Progenitor cell of endocrine pancreas (in vitro differentiated cells): ENCODE measurements around the gene ALG1. TPM values are rescaled to one million over a fixed set of nuclear protein-coding genes. Genes with fewer than 3 reads are reported as not detected.
A peak's percentile ranks its signal among the peaks of the same experiment; 100 is the strongest.
"Not testable (repeated sequence)": the region's sequence is repeated elsewhere in the genome, so short reads cannot be mapped to it uniquely, and the experiment has no call there.

Experiments
- DNase-seq: peaks from one replicate; pipeline ENCODE4 v3.0.0; 2021; ENCODE audit warnings: low spot score; ENCODE audit not compliant: unreplicated experiment
- H3K27ac Mint-ChIP-seq: 2 replicates; pipeline ENCODE4 v1.8.0; 2021; ENCODE audit warnings: mild to moderate bottlenecking, moderate library complexity, mixed read lengths
- H3K27me3 Mint-ChIP-seq: 2 replicates; pipeline ENCODE4 v1.8.0; 2021; ENCODE audit warnings: mixed read lengths
- H3K36me3 Mint-ChIP-seq: 2 replicates; pipeline ENCODE4 v1.8.0; 2022; ENCODE audit warnings: mixed read lengths; ENCODE audit not compliant: insufficient read depth
- H3K4me1 Mint-ChIP-seq: 2 replicates; pipeline ENCODE4 v1.8.0; 2021; ENCODE audit warnings: low read depth, mixed read lengths
- H3K4me3 Mint-ChIP-seq: 2 replicates; pipeline ENCODE4 v1.8.0; 2021; ENCODE audit warnings: low read depth, mild to moderate bottlenecking, moderate library complexity, mixed read lengths
- H3K9me3 Mint-ChIP-seq: 2 replicates; pipeline ENCODE4 v1.8.0; 2021; ENCODE audit warnings: low read depth, mixed read lengths
- total RNA-seq: library from RNA; stranded (reverse); gene quantifications from 2 replicates; pipeline ENCODE4 v1.2.1, GENCODE V29; 2021
- TF ChIP-seq, protein P1 (sequence below): fragments of 200-600 bp; sonication (generic); IDR thresholded peaks from one replicate; pipeline ENCODE4 v1.5.0; 2021; ENCODE audit warnings: antibody characterized with exemption, mild to moderate bottlenecking; ENCODE audit not compliant: unreplicated experiment

ALG1 gene
- total RNA-seq, 1 donor from 2014 or later = 28.4 TPM

DNA sequence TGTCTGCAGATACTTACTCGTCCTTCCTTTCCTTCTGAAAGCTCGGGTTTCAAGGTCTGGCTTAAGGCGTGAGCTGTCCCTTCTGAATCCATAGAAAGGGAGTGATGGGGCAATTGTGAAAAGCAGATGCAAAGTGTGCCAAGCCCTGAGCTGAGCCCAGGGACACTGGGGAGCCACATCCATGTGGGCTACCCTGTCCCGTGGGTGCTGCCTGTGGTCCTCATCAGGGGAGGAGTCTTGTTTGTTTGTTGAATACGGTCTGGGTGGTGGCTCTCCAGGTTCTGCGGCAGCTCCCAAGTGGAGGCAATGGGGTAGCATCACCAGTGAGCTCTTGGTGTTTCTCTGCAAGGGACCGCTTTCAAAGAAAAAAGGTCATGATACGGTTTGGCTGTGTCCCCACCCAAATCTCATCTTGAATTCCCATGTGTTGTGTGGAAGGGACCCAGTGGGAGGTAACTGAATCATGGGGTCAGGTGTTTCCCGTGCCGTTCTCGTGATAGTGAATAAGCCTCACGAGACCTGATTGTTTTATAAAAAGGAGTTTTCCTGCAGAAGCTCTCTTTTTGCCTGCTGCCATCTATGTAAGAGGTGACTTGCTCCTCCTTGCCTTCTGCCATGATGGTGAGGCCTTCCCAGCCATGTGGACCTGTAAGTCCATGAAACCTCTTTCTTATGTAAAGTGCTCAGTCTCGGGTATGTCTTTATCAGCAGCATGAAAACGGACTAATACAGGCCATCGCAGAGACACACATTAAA lies 1.0 kb upstream of the ALG1 start:
- H3K4me1 Mint-ChIP-seq = peaks cover 1% of the 10 kb centered on the region
- TF ChIP-seq, protein P1, sequence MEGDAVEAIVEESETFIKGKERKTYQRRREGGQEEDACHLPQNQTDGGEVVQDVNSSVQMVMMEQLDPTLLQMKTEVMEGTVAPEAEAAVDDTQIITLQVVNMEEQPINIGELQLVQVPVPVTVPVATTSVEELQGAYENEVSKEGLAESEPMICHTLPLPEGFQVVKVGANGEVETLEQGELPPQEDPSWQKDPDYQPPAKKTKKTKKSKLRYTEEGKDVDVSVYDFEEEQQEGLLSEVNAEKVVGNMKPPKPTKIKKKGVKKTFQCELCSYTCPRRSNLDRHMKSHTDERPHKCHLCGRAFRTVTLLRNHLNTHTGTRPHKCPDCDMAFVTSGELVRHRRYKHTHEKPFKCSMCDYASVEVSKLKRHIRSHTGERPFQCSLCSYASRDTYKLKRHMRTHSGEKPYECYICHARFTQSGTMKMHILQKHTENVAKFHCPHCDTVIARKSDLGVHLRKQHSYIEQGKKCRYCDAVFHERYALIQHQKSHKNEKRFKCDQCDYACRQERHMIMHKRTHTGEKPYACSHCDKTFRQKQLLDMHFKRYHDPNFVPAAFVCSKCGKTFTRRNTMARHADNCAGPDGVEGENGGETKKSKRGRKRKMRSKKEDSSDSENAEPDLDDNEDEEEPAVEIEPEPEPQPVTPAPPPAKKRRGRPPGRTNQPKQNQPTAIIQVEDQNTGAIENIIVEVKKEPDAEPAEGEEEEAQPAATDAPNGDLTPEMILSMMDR = no peak
- no peak for DNase-seq
- H3K27ac Mint-ChIP-seq = no peak overlapping the region
- peaks cover 3% of the 10 kb centered on the region for H3K36me3 Mint-ChIP-seq
- no peaks in the 10 kb centered on the region for H3K9me3 Mint-ChIP-seq
- peak overlapping the region; percentile 39 for H3K4me3 Mint-ChIP-seq
- peaks cover 3% of the 10 kb centered on the region for H3K27me3 Mint-ChIP-seq

DNA sequence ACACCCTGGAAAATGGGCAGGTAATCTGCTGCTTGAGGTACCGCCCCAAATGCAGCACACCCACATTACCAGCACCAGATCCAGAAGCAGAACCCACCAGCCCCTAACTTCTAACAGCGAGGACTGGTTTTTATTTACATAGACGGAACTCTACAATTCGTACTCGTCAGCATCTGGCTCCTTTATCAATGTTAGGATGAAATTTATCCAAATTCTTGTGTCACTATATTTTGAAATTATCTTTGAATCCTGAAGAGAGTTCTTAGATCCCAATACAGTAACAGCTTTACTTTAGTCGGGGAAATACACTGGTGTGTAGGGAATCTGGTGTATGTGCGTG lies 332 bp upstream of the ALG1 start:
- no peaks in the 10 kb centered on the region for H3K9me3 Mint-ChIP-seq
- DNase-seq = no peak
- H3K4me3 Mint-ChIP-seq = peak overlapping the region; percentile 96
- peaks cover 1% of the 10 kb centered on the region for H3K4me1 Mint-ChIP-seq
- peaks cover 3% of the 10 kb centered on the region for H3K27me3 Mint-ChIP-seq
- H3K36me3 Mint-ChIP-seq = peaks cover 5% of the 10 kb centered on the region
- peak overlapping the region; percentile 98 for H3K27ac Mint-ChIP-seq
- TF ChIP-seq, protein P1 = no peak

- DNase-seq = no peak
- peak overlapping the region; percentile 98 for H3K27ac Mint-ChIP-seq
- no peaks in the 10 kb centered on the region for H3K9me3 Mint-ChIP-seq
- no peaks in the 10 kb centered on the region for H3K27me3 Mint-ChIP-seq
- peak overlapping the region; percentile 96 for H3K4me3 Mint-ChIP-seq
- TF ChIP-seq, protein P1 = no peak
- peaks cover 1% of the 10 kb centered on the region for H3K4me1 Mint-ChIP-seq
- H3K36me3 Mint-ChIP-seq = peaks cover 5% of the 10 kb centered on the region
Measured at GRCh38 chr16:5072334-5073278, 963 bp downstream of the ALG1 start.

GRCh38 chr16:5073279-5073629 lies 1.6 kb downstream of the ALG1 start:
- TF ChIP-seq, protein P1 = no peak
- DNase-seq = no peak
- H3K9me3 Mint-ChIP-seq = no peaks in the 10 kb centered on the region
- H3K27ac Mint-ChIP-seq = no peak overlapping the region
- peaks cover 5% of the 10 kb centered on the region for H3K36me3 Mint-ChIP-seq
- H3K4me1 Mint-ChIP-seq = peaks cover 1% of the 10 kb centered on the region
- H3K27me3 Mint-ChIP-seq = no peaks in the 10 kb centered on the region
- H3K4me3 Mint-ChIP-seq = peak overlapping the region; percentile 96

DNA sequence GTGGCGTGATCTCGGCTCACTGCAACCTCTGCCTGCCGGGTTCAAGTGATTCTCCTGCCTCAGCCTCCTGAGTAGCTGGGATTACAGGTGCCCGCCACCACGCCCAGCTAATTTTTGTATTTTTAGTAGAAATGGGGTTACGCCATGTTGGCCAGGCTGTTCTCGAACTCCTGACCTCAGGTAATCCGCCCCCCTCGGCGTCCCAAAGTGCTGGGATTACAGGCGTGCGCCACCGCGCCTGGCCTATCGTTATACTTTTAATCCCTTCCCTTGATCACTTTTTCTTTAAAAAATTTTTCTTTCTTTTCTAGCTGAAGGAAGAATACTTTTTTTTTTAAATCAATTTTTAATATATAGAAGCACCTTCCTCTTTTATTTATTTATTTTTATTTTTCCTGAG lies 2.1 kb downstream of the ALG1 start:
- H3K4me1 Mint-ChIP-seq, H3K9me3 Mint-ChIP-seq, H3K36me3 Mint-ChIP-seq, H3K27ac Mint-ChIP-seq, DNase-seq, H3K4me3 Mint-ChIP-seq, H3K27me3 Mint-ChIP-seq: not testable (repeated sequence)
